ACC112 (cell line): Measurements from ENCODE around the gene MTHFR.

Experiments used
- H2AFZ ChIP-seq: fragments of 200-600 bp; sonication (generic); one replicate; pipeline ENCODE4 v1.6.0; 2017; ENCODE audit warnings: antibody characterized with exemption, low read length; ENCODE audit not compliant: unreplicated experiment
- H3K27ac ChIP-seq: fragments of 200-600 bp; sonication (generic); 2 replicates; pipeline ENCODE4 v1.5.1; 2014; ENCODE audit warnings: low read depth, mild to moderate bottlenecking, antibody characterized with exemption, low read length, moderate library complexity
- H3K27me3 ChIP-seq: fragments of 200-600 bp; sonication (generic); 2 replicates; pipeline ENCODE4 v1.6.1; 2014; ENCODE audit warnings: mild to moderate bottlenecking, antibody characterized with exemption, low read length, moderate library complexity, mixed read lengths; ENCODE audit not compliant: insufficient read depth
- H3K36me3 ChIP-seq: fragments of 200-600 bp; sonication (generic); 2 replicates; pipeline ENCODE4 v1.6.1; 2016; ENCODE audit warnings: mild to moderate bottlenecking, antibody characterized with exemption, low read length, moderate library complexity, mixed read lengths; ENCODE audit not compliant: insufficient read depth
- H3K4me1 ChIP-seq: fragments of 200-600 bp; sonication (generic); one replicate; pipeline ENCODE4 v1.6.1; 2016; ENCODE audit warnings: low read length, mixed read lengths; ENCODE audit not compliant: insufficient read depth, unreplicated experiment, control insufficient read depth
- H3K4me3 ChIP-seq: fragments of 200-600 bp; sonication (generic); 2 replicates; pipeline ENCODE4 v1.5.1; 2014; ENCODE audit warnings: mild to moderate bottlenecking, low read depth, low read length
- H3K79me2 ChIP-seq: fragments of 200-600 bp; sonication (generic); one replicate; pipeline ENCODE4 v1.6.0; 2016; ENCODE audit warnings: low read length; ENCODE audit not compliant: control insufficient read depth, unreplicated experiment, insufficient read depth

The MTHFR gene

GRCh38 chr1:11796036-11796828 is 9.5 kb downstream of the MTHFR start:
- H3K27me3 ChIP-seq = no peaks in the 10 kb centered on the region
- peaks cover 21% of the 10 kb centered on the region for H3K4me1 ChIP-seq
- no peak overlapping the region for H2AFZ ChIP-seq
- H3K79me2 ChIP-seq = no peaks in the 10 kb centered on the region
- H3K27ac ChIP-seq = peak overlapping the region; percentile 19; the same call in 1 of the 2 replicates
- peaks cover 6% of the 10 kb centered on the region; the same call in 1 of the 2 replicates for H3K36me3 ChIP-seq
- H3K4me3 ChIP-seq = no peak overlapping the region

GRCh38 chr1:11795238-11795890 is 10.4 kb downstream of the MTHFR start:
- peaks cover 29% of the 10 kb centered on the region for H3K4me1 ChIP-seq
- H3K4me3 ChIP-seq = no peak overlapping the region
- peaks cover 6% of the 10 kb centered on the region; the same call in 1 of the 2 replicates for H3K36me3 ChIP-seq
- no peak overlapping the region for H2AFZ ChIP-seq
- no peaks in the 10 kb centered on the region for H3K79me2 ChIP-seq
- no peak overlapping the region for H3K27ac ChIP-seq
- H3K27me3 ChIP-seq = no peaks in the 10 kb centered on the region

GRCh38 chr1:11794446-11795237 is 11.1 kb downstream of the MTHFR start:
- H3K27me3 ChIP-seq = no peaks in the 10 kb centered on the region
- no peaks in the 10 kb centered on the region for H3K79me2 ChIP-seq
- peaks cover 6% of the 10 kb centered on the region; the same call in 1 of the 2 replicates for H3K36me3 ChIP-seq
- H2AFZ ChIP-seq = no peak overlapping the region
- H3K27ac ChIP-seq = no peak overlapping the region
- peaks cover 34% of the 10 kb centered on the region for H3K4me1 ChIP-seq
- no peak overlapping the region for H3K4me3 ChIP-seq

GRCh38 chr1:11793819-11794218 is 11.9 kb downstream of the MTHFR start:
- H3K27me3 ChIP-seq = no peaks in the 10 kb centered on the region
- H3K27ac ChIP-seq = no peak overlapping the region
- H3K4me1 ChIP-seq = peaks cover 34% of the 10 kb centered on the region
- peaks cover 6% of the 10 kb centered on the region; the same call in 1 of the 2 replicates for H3K36me3 ChIP-seq
- no peaks in the 10 kb centered on the region for H3K79me2 ChIP-seq
- no peak overlapping the region for H2AFZ ChIP-seq
- H3K4me3 ChIP-seq = no peak overlapping the region

GRCh38 chr1:11792106-11792505 is 13.7 kb downstream of the MTHFR start:
- no peaks in the 10 kb centered on the region for H3K79me2 ChIP-seq
- no peaks in the 10 kb centered on the region for H3K27me3 ChIP-seq
- no peak overlapping the region for H3K27ac ChIP-seq
- peaks cover 6% of the 10 kb centered on the region; the same call in 1 of the 2 replicates for H3K36me3 ChIP-seq
- no peak overlapping the region for H2AFZ ChIP-seq
- H3K4me1 ChIP-seq = peaks cover 36% of the 10 kb centered on the region
- H3K4me3 ChIP-seq = no peak overlapping the region

- H2AFZ ChIP-seq = no peak overlapping the region
- peak overlapping the region; percentile 84 for H3K27ac ChIP-seq
- H3K36me3 ChIP-seq = peaks cover 6% of the 10 kb centered on the region; the same call in 1 of the 2 replicates
- peaks cover 31% of the 10 kb centered on the region for H3K4me1 ChIP-seq
- no peaks in the 10 kb centered on the region for H3K79me2 ChIP-seq
- no peak overlapping the region for H3K4me3 ChIP-seq
- no peaks in the 10 kb centered on the region for H3K27me3 ChIP-seq
Measured at GRCh38 chr1:11790880-11791715, 14.7 kb downstream of the MTHFR start.

GRCh38 chr1:11790101-11790879 is 15.5 kb downstream of the MTHFR start:
- Histone ChIP-seq H3K27ac (peak overlapping the region; percentile 84), H2AFZ (no peak overlapping the region), H3K27me3 (no peaks in the 10 kb centered on the region)

GRCh38 chr1:11789126-11790067 is 16.4 kb downstream of the MTHFR start:
- Histone ChIP-seq H3K4me3 (no peak overlapping the region), H3K27me3 (no peaks in the 10 kb centered on the region), H3K27ac (peak overlapping the region; percentile 84; the same call in 1 of the 2 replicates), H3K79me2 (no peaks in the 10 kb centered on the region), H2AFZ (no peak overlapping the region), H3K4me1 (peaks cover 28% of the 10 kb centered on the region), H3K36me3 (no peaks in the 10 kb centered on the region)

More at GRCh38 chr1:11790101-11790879, 15.5 kb downstream of the MTHFR start:
- H3K79me2 ChIP-seq = no peaks in the 10 kb centered on the region
- peaks cover 28% of the 10 kb centered on the region for H3K4me1 ChIP-seq
- H3K4me3 ChIP-seq = no peak overlapping the region
- no peaks in the 10 kb centered on the region; the same call in 1 of the 2 replicates for H3K36me3 ChIP-seq
